GM21526 (cell line): ENCODE results near the gene ZDHHC5.
"Not testable (repeated sequence)": the region's sequence is repeated elsewhere in the genome, so short reads cannot be mapped to it uniquely, and the experiment has no call there.

Source experiments
- ATAC-seq: cut with Tn5 transposase; IDR thresholded peaks from one replicate; pipeline ENCODE4 v1.9.1; 2021; ENCODE audit warnings: moderate library complexity; ENCODE audit not compliant: unreplicated experiment, low FRiP score

The ZDHHC5 gene

DNA sequence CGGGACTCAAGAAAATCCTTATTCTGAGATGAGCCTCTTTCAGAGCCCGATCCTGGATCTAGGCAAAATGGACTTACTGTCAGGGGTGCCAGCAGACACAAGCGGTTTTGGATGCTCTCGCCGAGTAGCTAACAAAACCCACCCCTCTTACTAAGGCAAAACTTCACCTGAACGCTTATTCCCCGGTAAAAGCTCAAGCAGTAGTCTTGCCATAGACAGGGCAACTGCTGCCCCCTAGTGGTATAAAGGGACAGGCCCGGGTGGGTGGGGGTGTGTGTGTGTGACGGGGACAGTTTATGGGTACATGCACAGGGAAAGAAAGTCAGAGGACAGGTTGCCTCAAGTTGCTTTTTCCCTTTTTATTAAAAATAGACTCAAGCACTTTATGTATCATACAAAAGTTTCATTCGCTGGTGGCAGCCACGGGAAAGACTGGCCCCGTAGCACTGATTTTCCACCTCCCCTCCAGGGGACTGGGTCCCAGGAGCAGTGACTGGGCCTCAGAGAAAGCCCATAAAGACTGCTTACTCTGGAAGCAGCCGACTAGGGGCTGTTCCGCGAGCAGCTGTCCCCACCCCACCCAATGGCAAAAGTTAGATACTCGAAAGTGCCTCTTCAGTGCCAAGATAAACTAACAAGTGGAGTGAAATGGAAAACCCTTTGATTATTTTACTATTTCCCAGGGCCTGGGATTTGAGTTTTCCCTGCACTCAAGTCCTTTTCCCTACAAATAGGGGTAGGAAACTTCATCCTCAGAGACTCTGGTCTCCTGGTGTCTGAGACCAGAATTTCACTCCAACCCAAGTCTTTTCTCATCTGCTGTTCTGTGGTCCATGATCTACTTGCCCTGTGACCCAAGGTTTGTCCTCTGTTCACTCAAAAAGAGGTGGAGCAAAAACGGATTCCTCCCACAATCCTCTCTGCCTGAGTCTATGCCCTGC lies 22.9 kb upstream of the ZDHHC5 start:
- peak; percentile 61 for ATAC-seq

DNA sequence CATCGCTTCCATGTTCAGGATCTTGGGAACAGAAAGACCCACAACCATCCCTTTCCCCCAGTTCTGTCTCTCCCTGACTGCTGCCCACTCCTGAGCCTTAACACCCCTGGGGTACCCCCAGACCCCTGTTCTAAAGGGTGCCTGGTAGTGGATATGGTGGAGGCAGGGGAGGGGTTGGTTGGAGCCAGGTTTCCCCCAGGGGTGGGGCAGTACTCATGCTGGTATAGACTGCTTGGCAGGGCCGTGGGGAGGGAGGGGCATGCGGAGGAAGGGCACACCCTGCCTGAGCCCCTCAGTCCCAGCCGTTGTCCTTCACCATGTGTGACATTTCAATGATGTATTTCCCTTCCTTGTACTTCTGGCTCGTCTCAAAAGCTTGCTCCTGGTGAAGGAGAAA lies 22.2 kb upstream of the ZDHHC5 start:
- no peak for ATAC-seq

DNA sequence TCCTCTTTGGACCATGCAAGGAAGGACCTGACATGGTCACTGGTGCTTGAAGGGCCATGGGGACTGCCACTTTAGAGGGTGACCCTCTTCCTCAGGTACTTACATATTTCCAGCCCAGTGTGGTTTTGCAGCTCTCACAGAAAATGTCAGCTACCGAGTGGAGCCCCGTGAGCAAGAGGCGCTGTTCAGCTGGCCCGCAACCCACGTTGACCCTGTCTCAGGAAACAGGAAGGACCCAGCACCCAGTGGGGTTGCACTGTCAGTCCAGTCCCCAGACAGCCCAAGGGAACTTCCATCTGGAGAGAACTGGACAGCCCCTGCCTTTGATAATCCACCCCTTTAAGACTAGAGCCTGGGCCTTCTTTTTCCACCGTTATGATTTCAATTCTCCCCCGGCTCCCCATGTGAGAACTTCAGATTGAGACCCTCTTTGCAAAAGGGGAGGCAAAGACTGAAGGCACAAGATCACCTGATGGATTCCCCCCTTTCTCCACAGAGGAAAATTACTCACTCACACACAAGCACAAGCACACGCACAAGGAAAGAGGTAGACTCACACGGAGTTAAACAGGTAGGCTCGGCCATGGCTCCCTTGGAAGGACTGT lies 21.6 kb upstream of the ZDHHC5 start:
- ATAC-seq: no peak

DNA sequence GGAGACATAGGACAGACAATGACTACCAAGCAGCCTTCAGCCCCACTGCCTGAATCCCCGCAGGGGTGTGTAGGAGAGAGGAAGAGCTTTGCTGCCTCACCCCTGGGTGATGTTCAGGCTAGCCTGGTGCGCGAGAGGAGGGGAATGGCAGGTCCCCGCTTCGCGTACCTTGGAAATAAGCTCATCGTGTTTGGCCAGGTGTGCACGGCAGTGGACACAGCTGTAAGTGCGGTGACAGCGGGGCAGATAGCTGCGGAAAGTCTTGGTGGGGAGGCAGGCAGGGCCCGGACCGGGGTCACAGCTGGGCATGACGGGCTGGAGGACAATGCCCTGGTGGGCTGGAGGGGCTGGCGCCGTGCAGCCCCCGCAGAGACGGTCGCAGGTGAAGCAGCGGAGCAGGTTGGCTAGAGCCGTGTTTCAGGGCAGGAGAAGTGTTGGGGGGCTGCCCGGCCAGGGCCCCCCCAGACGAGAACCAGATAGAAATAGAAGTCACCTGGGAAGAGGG lies 21.1 kb upstream of the ZDHHC5 start:
- ATAC-seq: no peak

GRCh38 chr11:57647372-57647771 lies 20.5 kb upstream of the ZDHHC5 start:
- no peak for ATAC-seq

DNA sequence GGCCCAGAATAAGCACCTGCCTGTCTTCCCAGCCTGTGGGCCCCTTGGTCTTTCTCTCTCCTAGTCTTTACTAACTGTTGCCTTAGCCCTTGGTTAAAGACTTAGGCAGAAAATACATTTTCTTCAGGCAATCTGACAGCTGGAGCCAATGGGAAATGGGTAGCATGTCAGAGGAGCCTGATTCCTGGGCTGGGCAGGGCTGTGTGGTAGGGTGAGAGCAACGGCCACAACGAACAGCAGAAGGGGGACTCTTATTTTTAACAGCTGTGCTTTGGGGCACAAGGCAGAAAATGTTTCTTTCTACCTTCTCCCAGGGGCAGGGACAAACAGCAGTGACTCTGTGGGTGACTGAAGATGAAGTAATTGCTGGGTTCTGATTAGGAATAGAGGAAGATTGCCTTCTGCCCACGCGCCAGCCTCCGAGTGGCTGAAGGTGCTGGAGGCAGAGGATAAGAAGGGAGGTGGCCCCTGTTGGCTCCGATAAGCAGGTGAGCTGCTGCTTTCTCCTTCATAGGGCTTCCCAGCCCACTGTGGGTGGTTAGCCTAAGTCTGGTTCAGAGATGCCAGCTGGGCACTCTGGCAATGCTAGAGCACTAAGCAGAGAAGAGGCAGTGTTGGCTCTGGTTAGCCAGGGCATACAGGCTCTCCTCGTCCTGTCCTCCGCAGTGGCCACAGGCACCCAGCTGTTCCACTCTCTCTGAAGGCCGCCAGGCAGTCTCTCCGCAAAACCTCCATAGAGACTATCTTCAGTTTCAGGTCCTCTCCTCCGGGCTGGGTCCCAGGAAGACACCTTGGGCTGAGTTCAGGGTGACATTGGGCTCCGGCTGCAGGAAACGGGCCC lies 19.7 kb upstream of the ZDHHC5 start:
- ATAC-seq: no peak

DNA sequence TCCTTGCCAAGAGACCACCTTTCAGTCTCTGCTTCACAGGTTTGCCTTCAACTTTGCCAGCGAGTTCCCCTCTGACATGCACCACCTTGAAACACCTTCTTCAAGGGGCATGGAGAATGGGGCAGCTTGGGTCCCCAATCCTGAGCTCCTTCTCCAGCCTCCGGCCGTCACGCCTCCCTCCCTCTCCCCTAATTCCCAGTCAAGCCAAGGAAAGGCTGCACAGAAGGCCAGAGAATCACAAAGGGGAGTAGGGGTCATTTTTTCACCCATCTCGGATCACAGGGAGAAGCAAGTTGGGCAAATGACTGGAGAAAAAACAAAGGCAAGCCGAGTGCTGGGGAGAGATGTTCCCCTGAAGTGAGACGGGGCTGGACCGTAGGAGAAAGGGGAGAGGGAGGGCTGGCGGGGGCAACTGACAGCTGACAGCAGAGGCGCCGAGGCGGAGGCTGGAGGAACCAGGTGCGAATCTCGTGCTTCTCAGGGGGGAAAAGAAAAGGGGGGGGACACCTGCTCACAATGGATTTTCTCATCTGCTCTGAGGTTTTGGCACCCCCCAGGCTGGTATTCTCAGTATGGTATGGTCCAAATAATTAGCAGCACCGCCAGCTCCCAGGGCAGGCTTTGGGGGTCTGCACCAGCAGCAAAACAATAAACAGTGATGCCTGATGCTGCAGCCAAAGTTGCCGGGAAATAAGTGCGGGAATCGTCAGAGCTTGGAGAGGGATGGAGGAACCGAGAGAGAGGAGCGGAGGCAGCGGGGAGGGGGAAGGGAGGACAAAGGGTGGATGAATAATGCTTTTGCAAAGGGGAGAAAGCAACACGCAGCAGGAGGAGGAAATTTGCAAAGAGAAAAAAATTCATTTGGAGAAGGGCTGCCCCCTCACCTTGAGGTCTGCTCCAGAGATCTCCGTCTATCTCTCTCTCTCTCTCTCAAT lies 18.8 kb upstream of the ZDHHC5 start:
- ATAC-seq: no peak

DNA sequence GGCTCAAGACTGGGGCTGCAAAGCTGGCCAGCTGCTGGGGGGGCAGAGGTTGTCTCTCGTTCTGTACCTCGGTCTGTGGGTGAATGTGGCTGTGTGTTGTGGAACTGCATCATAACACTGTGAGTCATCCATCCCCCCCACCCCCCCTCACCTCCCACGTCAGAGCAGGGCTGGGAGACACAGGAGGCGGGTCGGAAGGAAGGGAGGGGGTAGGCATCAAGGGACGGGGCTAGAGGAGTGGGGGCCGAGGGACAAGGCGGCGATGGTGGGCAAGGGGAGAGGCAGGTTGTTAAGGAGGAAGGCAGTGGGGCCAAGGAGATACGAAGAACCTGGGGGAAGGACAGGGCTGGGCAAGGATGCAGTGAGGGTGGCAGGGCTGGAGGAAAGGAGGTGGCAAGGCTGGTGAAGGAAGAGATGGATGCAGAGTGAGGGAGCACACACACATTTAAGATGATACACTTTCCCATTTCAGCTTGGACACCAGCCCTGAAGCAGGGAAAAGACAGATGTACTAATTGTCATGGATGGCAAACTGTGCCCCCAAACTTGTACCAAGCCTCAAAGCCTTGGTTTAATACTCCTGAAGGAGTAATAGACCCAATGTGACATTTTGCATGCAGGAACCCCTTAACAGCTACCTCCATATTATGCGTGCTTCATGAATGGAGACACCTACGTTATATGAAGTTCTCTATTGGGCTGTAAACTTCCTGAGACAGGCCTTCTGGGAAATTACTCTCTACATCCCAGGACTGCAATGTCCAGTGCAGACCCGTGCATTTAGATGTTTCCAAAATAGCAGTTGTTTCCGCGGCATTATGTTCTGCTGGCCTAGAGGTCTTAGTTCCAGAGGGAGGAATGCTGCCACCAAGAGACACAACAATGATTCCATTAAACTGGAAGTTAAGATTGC lies 17.8 kb upstream of the ZDHHC5 start, which contains the start of gene YPEL4:
TSS of gene YPEL4 (minus strand) at position 87 of the 913 bp plus-strand sequence. CDS start 2,805 bp downstream, outside the sequence.
- no peak for ATAC-seq

- ATAC-seq: no peak
Measured at GRCh38 chr11:57650739-57651090, 17.2 kb upstream of the ZDHHC5 start.

- ATAC-seq: no peak
Measured at GRCh38 chr11:57651408-57651807, 16.5 kb upstream of the ZDHHC5 start.

- not testable (repeated sequence) for ATAC-seq
Measured at GRCh38 chr11:57652230-57652629, 15.7 kb upstream of the ZDHHC5 start.

DNA sequence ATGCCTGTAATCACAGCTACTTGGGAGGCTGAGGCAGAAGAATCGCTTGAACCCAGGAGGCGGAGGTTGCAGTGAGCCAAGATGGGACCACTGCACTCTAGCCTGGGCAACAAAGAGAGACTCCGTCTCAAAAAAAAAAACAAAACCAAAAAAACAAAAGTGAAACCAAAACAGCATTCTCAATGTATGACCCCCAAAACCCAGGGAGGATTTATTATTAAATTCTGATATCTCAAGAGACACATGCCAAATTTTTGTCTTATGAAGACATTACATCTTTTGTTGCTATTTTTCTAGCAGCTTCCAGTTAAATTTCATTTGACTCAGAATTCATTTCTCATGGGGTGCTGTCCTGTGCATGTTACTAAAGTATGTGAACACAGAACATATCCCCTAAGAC lies 15.3 kb upstream of the ZDHHC5 start:
- no peak for ATAC-seq

DNA sequence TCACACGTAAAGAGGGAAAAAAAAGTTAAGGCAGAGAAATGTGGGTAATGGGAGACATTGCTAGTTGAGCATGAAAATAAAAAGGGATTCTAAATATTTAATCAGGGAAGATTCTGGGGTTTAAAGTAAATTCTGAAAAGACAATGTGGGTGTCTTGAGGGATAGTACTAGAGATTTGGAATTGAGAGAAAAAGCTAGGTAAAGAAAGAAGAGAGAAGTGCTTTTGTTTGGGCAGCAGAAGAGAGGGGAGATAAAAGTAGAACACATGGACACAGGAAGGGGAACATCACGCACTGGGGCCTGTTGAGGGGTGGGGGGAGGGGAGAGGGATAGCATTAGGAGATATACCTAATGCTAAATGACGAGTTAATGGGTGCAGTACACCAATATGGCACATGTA lies 14.8 kb upstream of the ZDHHC5 start:
- no peak for ATAC-seq

DNA sequence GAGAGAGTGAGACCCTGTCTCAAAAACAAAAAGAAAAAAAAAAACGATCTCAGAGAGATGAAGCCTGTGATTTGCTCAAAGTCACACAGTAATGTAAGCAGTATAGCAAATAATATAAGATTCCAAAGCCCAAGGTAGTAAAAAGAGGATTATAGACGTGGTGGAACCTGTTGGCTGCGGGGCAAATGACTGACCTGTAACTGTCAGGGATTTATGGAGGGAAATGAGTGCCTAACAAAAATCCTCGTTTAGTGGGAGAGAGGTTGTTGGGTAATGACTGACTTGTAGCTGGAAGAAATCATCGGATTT lies 11.1 kb upstream of the ZDHHC5 start:
- ATAC-seq: no peak

GRCh38 chr11:57657194-57658022 lies 10.5 kb upstream of the ZDHHC5 start, which contains the start of gene CLP1:
TSS of gene CLP1 (plus strand) at chr11:57657762. CDS start at chr11:57659477, 1,715 bp downstream.
- ATAC-seq: peak; percentile 98

GRCh38 chr11:57658023-57658361 lies 9.9 kb upstream of the ZDHHC5 start:
- no peak for ATAC-seq

GRCh38 chr11:57659669-57660068 lies 8.2 kb upstream of the ZDHHC5 start:
- ATAC-seq: no peak

DNA sequence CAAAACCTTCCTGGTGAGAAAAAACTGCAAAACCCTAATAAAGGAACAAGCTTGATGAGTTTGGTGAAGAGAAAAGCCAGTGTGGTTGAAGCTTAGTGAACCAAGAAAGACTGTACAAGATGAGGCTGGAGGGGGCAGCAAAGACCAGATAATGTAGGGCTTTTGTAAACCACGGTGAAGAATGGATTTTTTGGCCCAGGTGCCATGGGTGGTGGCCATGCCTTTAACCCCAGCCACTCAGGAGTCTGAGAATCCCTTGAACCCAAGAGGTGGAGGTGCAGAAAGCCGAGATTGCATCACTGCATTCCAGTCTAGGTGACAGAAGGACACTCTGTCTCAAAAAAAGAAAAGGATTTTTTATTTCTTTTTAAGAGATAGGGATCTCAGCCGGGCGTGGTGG lies 5.0 kb upstream of the ZDHHC5 start:
- no peak for ATAC-seq
